Astrocyte of the spinal cord (primary cell): ENCODE measurements around the gene DTNB.

Experiments
- DNase-seq: peaks from one replicate; pipeline ENCODE4 v3.0.0; 2011; ENCODE audit warnings: low read depth, low spot score
- H3K4me3 ChIP-seq: 2 replicates; pipeline ENCODE4 v1.5.1; 2011; ENCODE audit warnings: low read depth, mild to moderate bottlenecking, low read length, moderate library complexity
- CTCF ChIP-seq: IDR thresholded peaks from 2 replicates; pipeline ENCODE4 v1.5.1; 2012; ENCODE audit warnings: low read depth, mild to moderate bottlenecking, low read length, inconsistent platforms
- in situ Hi-C: cut with HindIII; loops from 2 replicates; pipeline ENCODE4 v1.10.0; 2017; ENCODE audit warnings: low sequenced_read_pairs

DTNB gene

DNA sequence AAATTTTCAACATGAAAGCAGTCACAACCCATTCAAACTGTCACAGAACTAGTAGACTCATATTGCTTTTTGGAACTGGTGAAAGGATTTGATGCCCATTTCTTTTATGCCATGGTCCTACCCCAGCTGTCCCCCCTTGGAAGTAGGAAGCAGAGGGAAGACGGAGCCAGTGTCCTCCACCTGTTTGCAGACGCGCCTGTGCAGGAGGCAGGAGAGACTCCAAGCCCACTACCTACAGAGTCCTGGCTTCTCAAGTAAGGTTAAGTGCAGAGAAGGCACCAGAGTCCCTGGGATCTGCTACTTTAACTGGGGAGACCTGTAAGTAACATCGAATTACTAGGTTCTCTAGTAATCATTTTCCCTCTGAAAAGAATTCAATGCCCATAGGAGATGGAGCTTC, 299.0 kb downstream of the DTNB start:
- in situ Hi-C loops: no loop called here
- DNase-seq: no peak
- no peak overlapping the region for H3K4me3 ChIP-seq
- no peak for TF ChIP-seq CTCF

- TF ChIP-seq CTCF: no peak
- DNase-seq: no peak
- in situ Hi-C loops: no loop called here
- H3K4me3 ChIP-seq: no peak overlapping the region
Measured at GRCh38 chr2:25373269-25373981, 300.0 kb downstream of the DTNB start.

GRCh38 chr2:25372405-25373268, 300.7 kb downstream of the DTNB start:
- H3K4me3 ChIP-seq: no peak overlapping the region
- in situ Hi-C loops: no loop called here
- no peak for TF ChIP-seq CTCF
- DNase-seq: no peak

GRCh38 chr2:25371253-25372241, 301.8 kb downstream of the DTNB start:
- no peak overlapping the region for H3K4me3 ChIP-seq
- DNase-seq: no peak
- TF ChIP-seq CTCF: no peak
- in situ Hi-C loops: no loop called here

DNA sequence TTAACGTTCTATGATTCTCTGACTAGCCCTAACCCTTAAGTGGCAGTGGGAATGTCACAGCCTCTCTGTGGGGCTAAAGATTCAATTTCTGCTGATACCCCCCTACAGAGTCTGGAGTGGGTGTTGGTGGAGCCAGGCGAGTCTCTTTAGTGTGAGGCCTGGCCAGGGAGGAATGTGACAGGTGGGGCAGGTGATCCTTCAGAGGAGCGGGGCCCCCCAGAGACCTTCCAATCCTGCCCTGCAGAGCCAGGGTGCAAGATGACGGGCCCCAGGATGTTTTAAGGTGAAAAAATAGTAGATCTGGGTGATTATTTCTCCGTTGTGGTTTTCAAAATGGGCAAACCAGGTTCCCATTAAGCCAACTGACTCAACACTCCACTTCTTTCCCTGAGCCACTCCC, 303.5 kb downstream of the DTNB start:
- in situ Hi-C loops: no loop called here
- no peak for DNase-seq
- no peak for TF ChIP-seq CTCF
- no peak overlapping the region for H3K4me3 ChIP-seq

DNA sequence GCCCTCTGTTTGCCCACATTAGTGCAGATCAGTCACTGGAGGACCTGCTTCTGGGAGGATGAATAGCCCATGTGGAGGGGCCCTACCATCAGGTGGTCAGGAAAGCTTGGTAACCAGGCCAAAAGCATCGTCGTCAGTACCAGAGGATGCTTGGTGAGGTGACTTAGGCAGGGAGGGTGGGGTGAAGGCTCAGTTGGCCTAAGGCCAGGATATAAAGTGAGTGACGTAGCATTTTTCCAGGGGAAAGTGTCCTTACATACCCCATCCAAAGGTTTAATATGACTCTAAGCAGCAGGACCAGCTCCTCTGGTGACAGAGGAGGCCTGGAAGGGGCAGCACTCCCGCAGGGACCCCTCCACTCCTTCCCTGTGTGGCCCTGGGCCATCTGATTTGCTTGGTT, 303.9 kb downstream of the DTNB start:
- H3K4me3 ChIP-seq: no peak overlapping the region
- in situ Hi-C loops: no loop called here
- no peak for TF ChIP-seq CTCF
- no peak for DNase-seq
